ENCODE data around the gene TRAPPC6A.
A peak's percentile ranks its signal among the peaks of the same experiment; 100 is the strongest.

Gene TRAPPC6A, protein sequence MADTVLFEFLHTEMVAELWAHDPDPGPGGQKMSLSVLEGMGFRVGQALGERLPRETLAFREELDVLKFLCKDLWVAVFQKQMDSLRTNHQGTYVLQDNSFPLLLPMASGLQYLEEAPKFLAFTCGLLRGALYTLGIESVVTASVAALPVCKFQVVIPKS

DNA sequence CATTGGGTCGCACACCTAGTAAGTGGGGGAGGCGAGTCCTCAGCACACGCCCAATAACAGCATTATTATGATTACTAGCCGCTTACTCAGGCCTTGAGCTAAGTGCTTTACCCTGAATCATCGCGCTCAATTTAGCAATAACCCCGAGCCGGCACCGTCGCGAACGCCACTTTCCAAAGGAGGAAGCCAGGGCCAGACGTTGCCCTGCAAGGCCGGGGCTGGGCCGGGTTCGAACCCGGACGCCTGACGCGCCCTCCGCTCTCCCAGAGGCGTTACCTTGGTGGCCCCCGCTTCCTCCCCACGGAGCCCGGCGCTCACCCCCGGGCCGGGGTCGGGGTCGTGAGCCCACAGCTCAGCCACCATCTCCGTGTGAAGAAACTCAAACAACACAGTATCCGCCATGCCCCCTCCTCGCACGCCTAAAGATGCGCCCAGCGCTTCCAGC is at the start of gene TRAPPC6A:
TRAPPC6A (minus strand) TSS at position 421 of the 445 bp plus-strand sequence; CDS start at position 402, 19 bp downstream.
- peak; percentile 87 for DNase-seq

DNA sequence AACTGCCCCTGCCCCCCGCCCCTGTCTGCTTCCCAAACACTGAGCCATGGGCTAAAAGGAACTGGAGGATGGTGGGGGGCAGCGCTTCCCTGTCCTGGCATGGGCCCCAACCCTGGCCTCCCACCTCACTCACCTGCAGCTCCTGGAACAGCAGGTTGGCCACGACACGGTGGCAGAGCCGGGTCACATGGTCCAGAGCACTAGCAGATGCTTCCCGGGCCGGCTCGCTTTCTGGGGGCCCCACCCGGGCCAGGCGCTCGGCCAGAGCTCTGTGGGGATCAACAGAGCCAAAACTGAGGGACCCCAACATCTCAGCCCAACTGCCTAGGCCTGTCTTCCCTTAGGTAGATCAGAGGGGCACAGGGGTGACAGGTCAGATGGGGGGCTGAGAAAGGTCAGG is 46.6 kb upstream of the TRAPPC6A start:
- DNase-seq, result no peak

DNA sequence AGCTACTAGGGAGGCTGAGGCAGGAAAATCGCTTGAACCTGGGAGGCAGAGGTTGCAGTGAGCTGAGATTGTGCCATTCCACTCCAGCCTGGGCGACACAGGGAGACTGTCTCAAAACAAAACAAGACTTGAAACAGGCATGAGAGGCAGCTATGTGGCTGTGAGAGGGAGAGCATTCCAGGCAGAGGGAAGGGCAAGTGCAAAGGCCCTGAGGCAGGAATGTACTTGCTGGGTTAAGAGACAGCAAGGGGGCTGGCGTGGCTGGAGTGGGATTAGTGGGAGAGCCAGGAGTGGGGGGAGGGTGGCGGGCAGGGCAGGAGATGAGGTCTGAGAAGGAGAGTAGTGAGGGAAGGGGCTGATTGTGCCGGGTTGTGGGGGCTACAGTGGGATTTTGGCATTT is 45.8 kb upstream of the TRAPPC6A start:
- no peak for DNase-seq

DNA sequence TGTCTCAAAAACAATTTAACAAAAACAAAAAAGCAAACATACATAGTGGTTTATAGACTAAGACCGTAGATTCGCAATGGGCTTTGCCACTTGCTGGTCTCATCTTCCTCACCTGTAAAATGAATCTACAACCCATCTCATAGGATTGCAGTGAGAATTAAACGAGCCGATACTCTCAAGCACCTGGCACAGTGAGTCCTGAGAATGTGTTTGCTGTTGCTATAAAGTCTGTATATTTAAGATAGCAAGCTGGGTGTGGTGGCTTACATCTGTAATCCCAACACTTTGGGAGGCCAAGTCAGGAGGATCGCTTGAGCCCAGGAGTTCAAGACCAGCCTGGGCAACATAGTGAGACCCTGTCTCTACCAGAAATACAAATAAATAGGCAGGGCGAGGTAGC is 44.7 kb upstream of the TRAPPC6A start:
- DNase-seq, result no peak

DNA sequence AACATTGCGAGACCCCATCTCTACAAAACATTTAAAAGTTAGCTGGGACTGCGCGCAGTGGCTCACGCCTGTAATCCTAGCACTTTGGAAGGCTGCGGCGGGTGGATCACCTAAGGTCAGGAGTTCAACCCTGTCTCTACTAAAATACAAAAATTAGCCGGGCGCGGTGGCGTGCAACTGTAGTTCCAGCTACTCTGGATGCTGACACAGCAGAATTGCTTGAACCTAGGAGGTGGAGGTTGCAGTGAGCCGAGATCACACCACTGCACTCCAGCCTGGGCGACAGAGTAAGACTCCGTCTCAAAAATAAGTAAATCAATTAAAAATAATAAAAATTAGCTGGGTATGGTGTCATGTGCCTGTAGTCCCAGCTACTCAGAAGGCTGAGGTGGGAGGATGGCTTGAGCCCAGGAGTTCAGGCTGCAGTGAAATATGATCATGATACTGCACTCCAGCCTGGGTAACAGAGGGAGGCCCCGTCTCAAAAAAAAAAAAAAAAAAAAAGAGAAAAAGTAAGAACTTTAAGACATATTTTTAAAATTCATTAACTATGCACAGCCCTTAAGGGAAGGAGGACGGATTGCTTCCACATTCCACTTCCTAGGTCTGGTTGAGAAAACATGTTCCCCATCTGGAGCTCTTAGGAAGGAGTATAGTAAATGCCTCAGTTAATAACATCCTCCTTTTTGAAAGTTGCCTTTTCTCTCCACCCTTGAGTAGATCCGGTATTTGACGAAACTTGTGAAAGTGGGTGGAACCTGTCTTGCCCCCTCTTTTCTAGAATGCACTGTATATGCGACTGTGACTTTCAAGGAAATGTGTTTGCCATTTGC is 41.1 kb upstream of the TRAPPC6A start:
- peak; percentile 61 for DNase-seq

DNA sequence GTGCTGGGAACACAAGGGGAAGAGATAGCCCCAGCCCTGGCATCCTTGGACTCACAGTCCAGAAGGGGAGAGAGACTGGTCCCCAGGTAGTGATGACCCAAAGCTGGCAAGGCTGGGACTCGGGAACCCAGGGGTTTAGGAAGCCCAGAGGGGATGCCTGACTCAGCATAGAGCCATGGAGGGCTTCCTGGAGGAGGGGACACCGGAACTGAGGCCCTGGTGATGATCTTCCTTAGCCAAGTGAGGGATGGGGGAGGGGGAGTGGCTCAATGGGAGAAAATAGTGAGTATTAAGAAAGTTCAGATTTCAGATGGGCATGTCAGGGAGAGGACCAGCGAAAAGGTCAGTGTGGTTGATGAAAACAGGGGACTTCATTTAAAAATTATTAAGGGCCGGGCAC is 40.4 kb upstream of the TRAPPC6A start:
- no peak for DNase-seq

DNA sequence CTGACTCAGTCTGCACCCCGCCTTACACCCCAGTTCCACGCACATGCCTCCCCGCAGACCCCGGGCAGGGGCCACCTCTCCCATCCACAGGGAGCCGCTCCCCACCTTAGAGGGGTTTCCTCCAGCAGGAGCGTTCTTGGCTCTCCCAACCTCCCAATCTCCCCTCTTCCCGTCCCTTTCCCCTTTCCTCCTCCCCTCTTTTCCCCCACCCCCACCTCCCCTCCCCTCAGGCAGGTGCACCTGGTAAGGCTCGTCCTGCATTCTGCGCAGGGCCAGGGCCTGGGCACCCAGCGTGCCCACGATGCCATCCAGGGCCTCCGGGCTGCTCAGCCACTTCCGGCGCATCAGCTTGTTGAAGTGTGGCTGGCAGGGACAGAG is 39.9 kb upstream of the TRAPPC6A start:
- DNase-seq, result no peak

DNA sequence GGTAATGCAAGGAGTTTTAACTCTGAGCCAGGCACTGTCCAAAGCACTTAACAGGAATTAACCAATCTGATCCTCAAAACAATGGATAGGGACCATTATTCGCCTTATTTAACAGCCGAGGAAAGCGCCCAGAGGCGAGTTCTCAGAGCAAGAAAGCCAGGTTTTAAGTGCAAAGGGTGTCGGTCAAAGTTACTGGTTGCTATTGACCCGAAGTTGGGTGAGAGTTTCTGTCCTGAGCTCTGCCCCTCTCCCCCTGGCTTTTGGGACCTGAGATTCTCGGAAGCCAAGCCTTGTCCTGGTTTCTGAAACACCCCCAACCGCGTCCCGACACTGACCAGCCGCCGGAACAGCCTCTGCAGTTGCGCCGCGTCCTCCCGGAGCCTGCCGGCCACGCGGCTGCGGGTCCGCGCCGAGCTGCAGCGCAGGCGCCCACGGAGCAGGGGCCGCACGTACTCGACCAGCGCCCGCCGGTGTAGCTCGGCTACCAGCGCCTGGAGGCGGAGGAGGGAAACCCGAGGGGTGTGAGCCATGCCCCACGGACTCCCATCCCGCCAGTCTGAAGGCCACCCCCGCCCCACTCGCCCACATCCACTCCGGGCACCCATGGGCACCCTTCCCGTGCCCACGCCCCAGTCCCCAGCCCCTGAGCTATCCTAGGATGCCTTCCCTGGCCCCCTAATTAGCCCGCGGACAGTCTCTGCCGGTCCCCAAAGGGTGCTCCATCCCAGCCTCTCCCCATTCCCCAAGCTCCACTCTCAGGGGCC is 39.3 kb upstream of the TRAPPC6A start:
- DNase-seq, result no peak

DNA sequence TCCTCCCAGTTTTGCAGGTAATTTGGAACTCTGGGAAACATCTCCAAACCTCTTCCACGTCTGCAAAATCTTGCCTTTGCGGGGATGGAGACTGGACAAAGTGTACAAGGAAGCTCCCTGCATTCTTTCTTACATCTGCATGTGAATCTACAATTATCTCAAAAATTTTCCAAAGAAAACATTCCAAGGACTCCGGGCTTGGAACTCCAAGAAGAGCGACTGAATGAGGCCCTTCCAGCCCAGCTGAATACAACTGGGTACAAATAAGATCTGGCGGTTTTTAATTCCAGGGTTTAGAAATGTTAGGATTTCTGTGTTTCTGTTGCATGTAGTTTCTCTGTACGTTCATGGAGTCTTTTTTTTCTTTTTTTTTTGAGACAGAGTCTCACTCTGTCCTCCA is 38.6 kb upstream of the TRAPPC6A start:
- no peak for DNase-seq

DNA sequence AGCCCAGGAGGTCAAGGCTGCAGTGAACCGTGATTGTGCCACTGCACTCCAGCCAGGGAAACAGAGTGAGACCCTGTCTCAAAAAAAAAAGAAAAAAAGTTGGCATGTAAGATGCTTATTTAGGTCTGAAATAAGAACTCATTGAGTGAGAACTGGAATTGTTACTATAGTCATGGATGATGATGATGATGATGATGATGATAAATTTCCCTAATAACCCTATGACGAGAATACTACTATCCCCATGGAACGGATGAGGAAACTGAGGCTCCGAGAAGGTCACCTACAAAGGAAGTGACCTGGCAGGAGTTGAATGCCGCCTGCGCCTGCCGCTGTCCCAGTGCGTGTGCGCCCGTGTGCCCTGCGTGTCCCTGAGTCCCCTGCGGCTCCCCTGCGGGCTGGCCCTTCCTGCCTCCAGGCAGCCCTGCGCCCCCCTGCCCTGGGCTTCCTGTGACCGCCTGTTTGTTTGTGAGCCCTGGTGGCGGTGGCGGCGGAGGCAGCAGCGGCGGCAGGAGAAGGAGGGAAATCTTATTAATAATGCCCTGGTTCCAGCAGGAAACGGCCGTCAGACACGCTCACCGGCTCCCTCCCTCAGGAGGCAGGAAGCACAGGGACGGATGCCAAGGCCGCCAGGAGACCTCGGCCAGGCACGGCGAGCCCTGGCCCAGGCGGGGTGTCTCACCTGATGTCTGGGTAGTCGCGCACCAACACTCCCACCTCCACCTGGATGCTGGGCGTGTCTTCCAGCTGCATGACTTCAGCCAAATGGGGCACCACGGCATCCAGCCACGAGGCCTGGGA is 37.6 kb upstream of the TRAPPC6A start:
- no peak for DNase-seq

DNA sequence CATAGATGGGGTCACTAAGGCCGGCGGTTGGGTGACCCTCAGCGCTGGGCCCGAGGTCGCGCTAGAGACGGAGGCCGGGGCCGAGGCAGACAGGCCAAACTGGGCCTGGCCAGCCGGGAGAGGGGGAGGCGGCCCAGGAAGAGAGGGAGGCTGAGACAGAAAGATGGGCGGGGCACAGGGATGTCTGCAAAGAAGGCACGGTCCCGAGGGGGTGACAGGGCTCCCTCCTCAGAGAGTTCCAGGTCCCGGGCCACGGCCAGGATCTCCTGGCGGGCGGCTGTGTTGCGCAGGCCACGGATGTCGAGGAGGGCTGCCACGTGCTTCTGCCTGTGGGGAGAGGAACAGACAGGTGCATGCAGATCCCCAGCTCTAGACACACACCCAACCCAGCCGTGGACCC is 35.0 kb upstream of the TRAPPC6A start:
- no peak for DNase-seq

DNA sequence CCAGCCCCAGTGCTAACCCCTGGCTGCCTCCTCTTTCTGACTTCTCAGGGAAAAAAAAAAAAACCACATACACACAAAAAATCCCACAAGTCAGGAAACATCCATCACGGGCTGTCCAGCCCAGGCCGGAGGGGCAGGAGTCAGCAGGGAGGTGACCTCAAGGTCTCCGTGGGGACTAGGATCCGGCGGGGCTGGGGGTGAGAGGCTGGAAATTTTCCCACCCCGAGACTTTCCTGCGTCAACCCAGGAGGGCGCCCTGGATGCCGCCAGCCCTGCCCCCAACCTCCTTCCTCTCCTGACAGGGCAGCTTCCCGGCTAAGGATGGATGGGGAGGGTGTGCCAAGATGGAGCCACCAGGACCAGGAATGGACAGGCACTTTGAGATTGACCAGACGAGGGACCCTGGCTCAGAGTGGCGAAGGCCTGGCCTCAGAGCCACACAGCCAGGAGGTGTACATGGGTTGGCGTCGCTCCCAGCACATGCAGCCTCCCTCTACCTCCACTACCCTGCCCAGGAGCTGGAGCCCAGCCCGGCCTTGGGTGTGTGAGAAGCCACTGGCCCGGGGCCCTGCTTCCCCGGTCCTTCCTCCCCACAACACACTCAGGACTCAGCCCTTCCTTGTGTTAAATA is 33.8 kb upstream of the TRAPPC6A start:
- peak; percentile 66 for DNase-seq

DNA sequence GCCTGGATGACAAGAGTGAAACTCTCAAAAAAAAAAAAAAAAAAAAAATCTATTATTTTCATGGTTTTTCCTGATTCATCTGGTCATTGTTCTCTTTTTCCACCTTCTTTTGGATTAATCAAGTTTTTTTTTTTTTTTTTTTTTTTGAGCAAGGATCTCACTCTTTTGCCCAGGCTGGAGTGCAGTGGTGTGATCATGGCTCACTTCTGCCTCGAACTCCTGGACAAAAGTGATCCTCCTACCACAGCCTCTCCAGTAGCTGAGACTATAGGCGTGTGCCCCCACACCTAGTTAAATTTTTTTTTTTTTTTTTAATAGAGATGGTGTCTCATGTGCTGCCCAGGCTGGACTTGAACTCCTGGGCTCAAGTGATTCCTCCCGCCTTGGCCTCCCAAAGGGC is 28.3 kb upstream of the TRAPPC6A start:
- DNase-seq, result no peak

DNA sequence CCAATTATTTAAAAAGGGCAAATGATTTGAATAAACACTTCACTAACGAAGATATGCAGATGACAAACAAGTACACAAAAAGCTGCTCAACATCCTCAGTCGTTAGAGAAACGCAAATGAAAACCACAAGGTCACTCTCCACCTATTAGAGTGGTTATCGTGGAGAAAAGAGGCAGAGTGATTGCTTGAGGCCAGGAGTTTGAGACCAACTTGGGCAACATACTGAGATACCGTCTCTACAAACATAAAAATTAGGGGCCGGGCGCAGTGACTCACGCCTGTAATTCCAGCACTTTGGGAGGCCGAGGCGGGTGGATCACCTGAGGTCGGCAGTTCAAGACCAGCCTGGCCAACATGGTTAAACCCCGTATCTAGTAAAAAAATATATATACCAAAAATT is 27.8 kb upstream of the TRAPPC6A start:
- DNase-seq, result no peak

DNA sequence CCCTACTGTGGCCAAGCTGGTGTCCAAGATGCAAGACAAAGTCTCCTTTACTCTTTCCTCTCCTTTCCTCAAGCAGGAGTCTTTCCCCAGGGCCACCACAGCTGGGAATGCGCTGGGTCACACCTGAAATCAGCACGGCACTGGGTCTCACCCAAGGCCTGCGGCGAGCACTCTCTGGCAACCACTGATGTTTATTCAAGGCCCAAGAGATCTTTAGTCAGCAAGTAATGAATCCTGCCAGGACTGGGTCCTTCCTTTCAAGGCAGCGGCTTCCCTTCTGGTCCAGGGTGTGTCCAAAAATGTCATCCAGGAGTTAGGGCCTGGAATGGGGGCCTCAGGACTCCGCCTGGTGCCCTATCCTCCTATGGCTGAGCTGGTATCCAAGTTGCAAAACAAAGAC is 24.6 kb upstream of the TRAPPC6A start:
- no peak for DNase-seq

DNA sequence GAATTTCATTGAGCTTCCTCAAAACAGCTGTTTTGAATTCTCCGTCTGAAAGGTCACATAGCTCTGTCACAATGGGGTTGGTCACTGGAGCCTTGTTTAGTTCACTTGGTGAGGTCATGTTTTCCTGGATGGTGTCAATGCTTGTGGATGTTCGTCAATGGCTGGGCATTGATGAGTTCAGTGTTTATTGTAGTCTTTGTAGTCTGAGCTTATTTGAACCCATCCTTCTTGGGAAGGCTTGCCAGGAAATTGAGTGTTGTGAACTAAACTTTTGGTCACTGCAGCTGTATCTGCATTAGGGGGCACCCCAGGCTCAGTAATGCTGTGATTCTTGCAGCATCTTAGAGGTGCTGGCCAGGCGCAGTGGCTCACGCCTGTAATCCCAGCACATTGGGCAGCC is 22.5 kb upstream of the TRAPPC6A start:
- peak; percentile 65 for DNase-seq

DNA sequence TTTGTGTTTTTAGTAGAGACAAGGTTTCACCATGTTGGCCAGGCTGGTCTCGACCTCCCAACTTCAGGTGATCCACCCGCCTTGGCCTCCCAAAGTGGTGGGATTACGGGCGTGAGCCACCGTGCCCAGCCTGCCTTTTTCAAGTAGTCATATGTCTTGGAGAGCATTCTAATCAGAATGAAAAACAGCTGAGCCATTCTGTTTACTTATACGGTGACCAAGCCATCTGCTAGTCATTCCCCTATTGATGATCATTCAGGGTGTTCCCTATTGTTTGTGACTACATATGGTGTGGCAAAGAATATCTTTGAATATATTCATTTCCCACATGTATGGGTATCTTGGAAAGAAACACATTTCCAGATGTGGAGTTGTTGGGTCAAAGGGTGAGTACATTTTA is 17.7 kb upstream of the TRAPPC6A start:
- DNase-seq, result no peak

DNA sequence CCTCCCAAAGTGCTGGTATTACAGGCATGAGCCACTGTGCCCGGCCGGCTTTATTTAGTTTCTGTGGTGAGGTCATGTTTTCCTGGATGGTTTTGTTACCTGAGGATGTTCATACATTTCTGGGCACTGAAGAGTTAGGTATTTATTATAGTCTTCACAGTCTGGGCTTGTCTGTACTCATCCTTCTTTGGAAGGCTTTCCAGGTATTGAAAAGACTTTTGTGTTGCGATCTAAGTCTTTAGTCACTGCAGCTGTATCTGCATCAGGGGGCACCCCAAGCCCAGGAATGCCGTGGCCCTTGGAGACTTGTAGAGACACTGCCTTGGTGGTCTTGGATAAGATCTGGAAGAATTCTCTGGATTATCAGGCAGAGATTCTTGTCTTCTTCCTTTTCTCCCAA is 13.3 kb upstream of the TRAPPC6A start:
- DNase-seq, result no peak

DNA sequence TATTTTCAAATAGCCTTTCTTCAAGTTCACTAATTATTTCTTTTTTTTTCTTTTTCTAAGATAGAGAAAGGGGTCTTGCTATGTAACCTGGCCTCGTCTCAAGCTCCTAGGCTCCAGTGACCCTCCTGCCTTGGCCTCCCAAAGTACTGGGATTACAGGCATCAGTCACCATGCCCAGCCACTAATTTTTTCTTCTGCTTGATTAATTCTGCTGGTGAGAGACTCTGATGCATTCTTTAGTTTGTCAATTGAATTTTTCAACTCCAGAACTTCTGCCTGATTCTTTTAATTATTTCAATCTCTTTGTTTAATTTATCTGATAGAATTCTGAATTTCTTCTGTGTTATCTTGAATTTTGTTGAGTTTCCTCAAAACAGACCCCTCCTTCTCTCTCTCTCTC is 11.9 kb upstream of the TRAPPC6A start:
- no peak for DNase-seq

DNA sequence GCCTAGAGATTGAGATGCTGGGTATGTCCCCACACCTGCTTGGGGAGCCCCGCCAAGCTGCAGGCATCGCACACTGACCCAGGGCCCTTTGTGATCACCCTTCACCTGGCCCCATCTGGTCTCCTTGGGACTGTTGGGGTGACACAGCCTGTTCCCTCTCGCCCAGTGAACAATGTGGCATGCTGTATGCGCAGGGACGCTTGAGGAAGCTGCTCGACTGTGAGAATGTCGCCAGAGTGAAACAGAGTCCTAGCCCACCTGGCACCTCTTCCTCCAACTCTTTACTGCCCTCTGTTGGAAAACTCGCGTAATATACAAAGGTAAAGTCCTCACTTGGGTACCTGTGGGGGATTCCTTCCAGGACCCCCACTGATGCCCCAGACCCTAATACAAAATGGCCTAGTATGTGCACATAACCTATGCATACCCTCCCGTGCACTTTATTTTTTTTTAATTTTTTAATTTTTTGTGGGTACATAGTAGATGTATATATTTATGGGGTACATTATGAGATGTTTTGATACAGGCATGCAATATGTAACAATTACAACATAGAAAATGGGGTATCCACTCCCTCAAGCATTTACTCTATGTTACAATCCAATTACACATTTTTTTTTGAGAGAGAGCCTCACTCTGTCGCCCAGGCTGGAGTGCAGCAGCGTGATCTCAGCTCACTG is 9.5 kb upstream of the TRAPPC6A start:
- no peak for DNase-seq

DNA sequence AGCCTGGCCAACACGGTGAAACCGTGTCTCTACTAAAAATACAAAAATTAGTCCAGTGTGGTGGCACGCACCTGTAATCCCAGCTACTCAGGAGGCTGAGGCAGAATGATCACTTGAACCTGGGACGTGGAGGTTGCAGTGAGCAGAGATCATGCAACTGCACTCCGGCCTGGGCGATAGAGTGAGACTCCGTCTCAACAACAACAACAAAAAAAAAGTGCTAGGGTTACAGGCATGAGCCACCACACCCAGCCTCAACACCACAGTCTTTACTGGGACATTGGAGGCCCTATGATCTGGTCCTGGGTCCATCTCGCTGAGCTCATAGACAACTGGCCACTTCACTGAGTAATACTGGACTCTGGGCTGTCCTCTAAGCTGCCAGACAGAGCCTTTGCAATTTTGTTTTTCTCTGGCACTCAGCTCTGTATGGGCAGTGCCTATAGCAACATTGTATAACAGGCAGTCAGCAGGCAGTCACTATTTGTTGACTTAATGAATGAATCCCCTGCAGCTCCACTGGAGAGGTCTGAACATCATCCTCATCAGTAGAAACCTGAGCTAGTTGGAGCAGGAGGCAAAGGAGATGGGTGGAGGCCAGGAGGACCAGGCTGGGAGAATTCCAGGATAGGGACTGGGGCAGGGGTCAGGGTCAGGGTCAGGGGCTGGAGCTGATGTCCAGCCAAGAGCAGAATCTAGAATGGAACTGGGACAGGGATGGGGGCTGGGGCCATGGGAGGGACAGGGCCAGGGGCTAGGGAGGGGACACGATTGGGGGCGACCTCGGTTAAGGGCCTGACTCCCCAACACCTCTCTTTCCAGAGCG is 8.7 kb upstream of the TRAPPC6A start:
- no peak for DNase-seq
